GM23338 (cell line): ENCODE results near the gene ZNF394. TPM values are rescaled to one million over a fixed set of nuclear protein-coding genes. Genes with fewer than 3 reads are reported as not detected.

Source experiments
- ATAC-seq: fragments of 200-7000 bp; cut with Tn5 transposase; 3 replicates; pipeline ENCODE4 v1.9.1; 2020
- DNase-seq: peaks from one replicate; pipeline ENCODE4 v3.0.0-alpha.2; 2015; ENCODE audit warnings: low spot score
- H2AFZ ChIP-seq: fragments of 200-600 bp; sonication (generic); 2 replicates; pipeline ENCODE4 v1.8.0; 2016; ENCODE audit warnings: antibody characterized with exemption, mild to moderate bottlenecking, moderate library complexity
- H3F3A ChIP-seq: fragments of 200-600 bp; sonication (generic); replicated peaks from 2 replicates; pipeline ENCODE4 v1.8.0; 2017; ENCODE audit warnings: antibody characterized with exemption, mixed run types, low read depth
- H3K27ac ChIP-seq: fragments of 200-600 bp; sonication (generic); 2 replicates; pipeline ENCODE4 v1.6.1; 2016; ENCODE audit warnings: low read depth
- H3K27me3 ChIP-seq: fragments of 200-600 bp; sonication (generic); 2 replicates; pipeline ENCODE4 v1.8.0; 2016; ENCODE audit warnings: mild to moderate bottlenecking, mixed run types, moderate library complexity; ENCODE audit not compliant: insufficient read depth
- H3K36me3 ChIP-seq: fragments of 200-600 bp; sonication (generic); 2 replicates; pipeline ENCODE4 v1.8.0; 2016; ENCODE audit warnings: mild to moderate bottlenecking; ENCODE audit not compliant: insufficient read depth
- H3K4me1 ChIP-seq: fragments of 200-600 bp; sonication (generic); 2 replicates; pipeline ENCODE4 v1.8.0; 2016; ENCODE audit warnings: mild to moderate bottlenecking, moderate library complexity; ENCODE audit not compliant: insufficient read depth
- H3K4me2 ChIP-seq: fragments of 200-600 bp; sonication (generic); 2 replicates; pipeline ENCODE4 v1.7.1; 2017; ENCODE audit warnings: mixed run types
- H3K4me3 ChIP-seq: fragments of 200-600 bp; sonication (generic); 2 replicates; pipeline ENCODE4 v1.6.1; 2016; ENCODE audit warnings: mixed run types
- H3K79me2 ChIP-seq: fragments of 200-600 bp; sonication (generic); replicated peaks from 2 replicates; pipeline ENCODE4 v1.8.0; 2017; ENCODE audit warnings: mild to moderate bottlenecking; ENCODE audit not compliant: insufficient read depth
- H3K9me2 ChIP-seq: fragments of 200-600 bp; sonication (generic); 2 replicates; pipeline ENCODE4 v1.8.0; 2017; ENCODE audit not compliant: insufficient read depth
- H4K20me1 ChIP-seq: fragments of 200-600 bp; sonication (generic); replicated peaks from 2 replicates; pipeline ENCODE4 v1.8.0; 2017; ENCODE audit warnings: mild to moderate bottlenecking; ENCODE audit not compliant: insufficient read depth
- H3K27ac Mint-ChIP-seq: 2 replicates; pipeline ENCODE4 v1.8.0; 2020; ENCODE audit warnings: inconsistent platforms, mild to moderate bottlenecking, moderate library complexity, mixed read lengths
- H3K27me3 Mint-ChIP-seq: 3 replicates; pipeline ENCODE4 v1.8.0; 2022; ENCODE audit warnings: low read depth, mild to moderate bottlenecking, moderate library complexity, mixed read lengths, inconsistent platforms; ENCODE audit not compliant: insufficient read depth, poor library complexity
- H3K36me3 Mint-ChIP-seq: 3 replicates; pipeline ENCODE4 v1.8.0; 2021; ENCODE audit warnings: low read depth, mild to moderate bottlenecking, inconsistent platforms, moderate library complexity, mixed read lengths
- H3K4me1 Mint-ChIP-seq: 3 replicates; pipeline ENCODE4 v1.8.0; 2020; ENCODE audit warnings: mild to moderate bottlenecking, inconsistent platforms, mixed read lengths
- H3K4me3 Mint-ChIP-seq: 3 replicates; pipeline ENCODE4 v1.8.0; 2021; ENCODE audit warnings: moderate library complexity, mild to moderate bottlenecking, inconsistent platforms, mixed read lengths
- H3K9me3 Mint-ChIP-seq: 3 replicates; pipeline ENCODE4 v1.8.0; 2020; ENCODE audit warnings: moderate library complexity, mild to moderate bottlenecking, inconsistent platforms, mixed read lengths
- NANOG ChIP-seq: IDR thresholded peaks from 2 replicates; pipeline ENCODE4 v1.6.1; 2016; ENCODE audit warnings: antibody characterized with exemption, borderline replicate concordance
- POLR2AphosphoS5 ChIP-seq: IDR thresholded peaks from 2 replicates; pipeline ENCODE4 v1.6.1; 2016; ENCODE audit warnings: antibody characterized with exemption, low read depth
- STAT1 ChIP-seq: IDR thresholded peaks from one replicate; pipeline ENCODE4 v1.6.1; 2016; ENCODE audit warnings: antibody characterized with exemption; ENCODE audit not compliant: unreplicated experiment
- ZNF114 ChIP-seq: fragments of 250-450 bp; sonication (Bioruptor Pico); IDR thresholded peaks from 2 replicates; pipeline ENCODE4 v1.5.0; 2020; ENCODE audit warnings: mild to moderate bottlenecking, moderate library complexity
- ZNF331 ChIP-seq: fragments of 250-450 bp; sonication (Bioruptor Pico); IDR thresholded peaks from 2 replicates; pipeline ENCODE4 v1.5.0; 2020; ENCODE audit warnings: low read depth, mild to moderate bottlenecking, moderate library complexity
- polyA plus RNA-seq: library from polyadenylated mRNA; unstranded; fragments of >200 nt; fragmentation: Nextera tagmentation; extraction: Ambion mirVana; gene quantifications from 2 replicates; pipeline ENCODE4 v1.2.1, GENCODE V29; 2016
- total RNA-seq: library from RNA; depleted of rRNA; stranded (reverse); fragments of >200 nt; shearing (Covaris generic); gene quantifications from 2 replicates; pipeline ENCODE4 v1.2.3, GENCODE V29; 2014
- TF ChIP-seq, protein P1 (sequence below), 2 experiments: fragments of 200-600 bp in 1 of 2; sonication (generic) in 1 of 2; conservative IDR thresholded peaks; 2 replicates each; pipeline versions ENCODE4 v1.5.1 to v1.6.1; 2016 to 2017; ENCODE audit warnings: antibody characterized with exemption in 2 of 2, low read depth in 2 of 2, mild to moderate bottlenecking in 2 of 2, moderate library complexity in 1 of 2
- TF ChIP-seq, protein P2 (sequence below): fragments of 250-450 bp; sonication (Bioruptor Pico); IDR thresholded peaks from 2 replicates; pipeline ENCODE4 v1.5.0; 2020; ENCODE audit warnings: mild to moderate bottlenecking, moderate library complexity

Gene ZNF394
- total and polyA plus RNA-seq, 2 experiments from 2014 or later: 12.6 to 26.9 TPM

DNA sequence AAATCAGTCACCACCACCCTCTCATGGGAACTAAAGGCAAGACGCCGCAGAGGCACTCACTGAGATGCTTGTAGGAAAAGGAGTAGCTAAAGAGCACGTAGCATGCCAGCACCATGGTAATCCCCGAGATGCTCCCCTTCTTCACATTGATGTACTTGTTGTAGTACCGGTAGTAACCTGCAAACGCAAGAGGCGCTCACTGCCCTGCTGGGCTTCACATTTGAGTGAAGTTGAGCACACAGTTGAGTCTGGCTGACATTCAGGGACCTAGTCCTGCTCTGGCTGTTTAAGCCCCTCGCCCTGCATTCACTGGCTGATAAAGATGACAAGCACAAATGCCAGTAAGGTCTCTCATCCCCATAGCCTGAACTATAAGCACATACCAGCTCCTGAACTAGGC is 41.0 kb downstream of the ZNF394 start:
- Histone ChIP-seq H3K4me2 (no peak overlapping the region), H3K79me2 (peaks cover 63% of the 10 kb centered on the region), H2AFZ (no peak overlapping the region), H3K27ac (no peak overlapping the region), H3K4me3 (no peak overlapping the region), H3F3A (peaks cover 53% of the 10 kb centered on the region), H3K4me1 (no peaks in the 10 kb centered on the region), H3K9me2 (no peaks in the 10 kb centered on the region), H4K20me1 (peaks cover 42% of the 10 kb centered on the region), H3K36me3 (peaks cover 16% of the 10 kb centered on the region), H3K27me3 (no peaks in the 10 kb centered on the region)
- TF ChIP-seq POLR2AphosphoS5 (no peak), ZNF331 (CRISPR knock-in tag) (no peak)
- TF ChIP-seq, protein P1, sequence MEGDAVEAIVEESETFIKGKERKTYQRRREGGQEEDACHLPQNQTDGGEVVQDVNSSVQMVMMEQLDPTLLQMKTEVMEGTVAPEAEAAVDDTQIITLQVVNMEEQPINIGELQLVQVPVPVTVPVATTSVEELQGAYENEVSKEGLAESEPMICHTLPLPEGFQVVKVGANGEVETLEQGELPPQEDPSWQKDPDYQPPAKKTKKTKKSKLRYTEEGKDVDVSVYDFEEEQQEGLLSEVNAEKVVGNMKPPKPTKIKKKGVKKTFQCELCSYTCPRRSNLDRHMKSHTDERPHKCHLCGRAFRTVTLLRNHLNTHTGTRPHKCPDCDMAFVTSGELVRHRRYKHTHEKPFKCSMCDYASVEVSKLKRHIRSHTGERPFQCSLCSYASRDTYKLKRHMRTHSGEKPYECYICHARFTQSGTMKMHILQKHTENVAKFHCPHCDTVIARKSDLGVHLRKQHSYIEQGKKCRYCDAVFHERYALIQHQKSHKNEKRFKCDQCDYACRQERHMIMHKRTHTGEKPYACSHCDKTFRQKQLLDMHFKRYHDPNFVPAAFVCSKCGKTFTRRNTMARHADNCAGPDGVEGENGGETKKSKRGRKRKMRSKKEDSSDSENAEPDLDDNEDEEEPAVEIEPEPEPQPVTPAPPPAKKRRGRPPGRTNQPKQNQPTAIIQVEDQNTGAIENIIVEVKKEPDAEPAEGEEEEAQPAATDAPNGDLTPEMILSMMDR (conservative IDR thresholded peaks at IDR 0.05; ENCODE audit: low read depth in 2 of 2): peak; percentile 60 to 61
- Mint-ChIP-seq H3K9me3 (no peaks in the 10 kb centered on the region), H3K27ac (peak overlapping the region; percentile 72; the same call in 1 of the 2 replicates), H3K36me3 (peaks cover 92% of the 10 kb centered on the region), H3K4me1 (peaks cover 7% of the 10 kb centered on the region; the same call in 2 of the 3 replicates), H3K27me3 (peaks cover 23% of the 10 kb centered on the region), H3K4me3 (no peak overlapping the region)
- peak; percentile 78 for ATAC-seq
- peak; percentile 82 for DNase-seq

DNA sequence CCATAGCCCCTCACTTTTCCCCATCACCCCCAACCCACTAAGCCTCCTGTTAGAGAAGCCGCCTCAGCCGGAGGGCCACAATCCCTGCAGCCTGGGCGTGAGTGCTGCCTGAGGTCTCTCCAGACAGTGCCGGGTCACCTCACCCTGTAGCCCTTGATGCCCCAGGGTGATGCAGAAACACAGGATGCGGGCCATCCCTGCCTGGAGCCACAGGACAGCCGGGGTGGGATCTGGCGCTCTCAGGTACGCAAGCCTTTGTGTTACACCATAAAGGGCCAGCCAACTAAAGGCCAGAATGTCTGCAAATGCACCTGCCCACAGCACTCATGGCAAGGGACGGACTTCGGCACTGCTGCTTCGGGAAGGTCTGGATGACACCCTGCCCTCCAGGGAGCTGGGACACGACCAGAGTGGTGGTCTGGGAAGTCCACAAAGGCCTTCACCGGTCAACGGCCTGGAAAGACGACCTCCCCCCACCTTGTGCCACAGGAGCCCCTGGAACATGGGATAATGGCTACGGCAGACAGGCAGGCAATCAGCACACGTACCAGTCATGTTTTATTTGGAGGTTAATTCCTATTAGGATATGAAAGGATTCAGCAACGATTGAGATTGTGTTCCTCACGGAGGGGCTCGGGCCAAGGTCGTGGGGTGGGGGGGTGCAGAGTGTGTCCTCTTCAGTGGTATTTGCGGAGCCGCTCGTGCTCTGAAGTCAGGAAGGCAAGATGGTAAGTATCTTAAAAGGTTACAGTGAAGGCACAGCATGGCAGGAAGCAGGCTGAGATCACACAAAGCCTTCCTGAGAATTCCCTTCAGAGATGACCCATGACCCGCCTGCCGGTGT is 42.2 kb downstream of the ZNF394 start:
- TF ChIP-seq POLR2AphosphoS5: peak; percentile 71
- no peak for TF ChIP-seq ZNF114
- peaks cover 51% of the 10 kb centered on the region for H3K79me2 ChIP-seq
- no peak overlapping the region for H3K4me3 ChIP-seq
- DNase-seq (no peak), ATAC-seq (no peak)
- Mint-ChIP-seq H3K36me3 (peaks cover 93% of the 10 kb centered on the region), H3K9me3 (no peaks in the 10 kb centered on the region), H3K4me1 (0 out of 3 replicates have a peak, but pooled peaks cover 4% of the 10 kb centered on the region), H3K27ac (no peak overlapping the region), H3K27me3 (peaks cover 26% of the 10 kb centered on the region), H3K4me3 (no peak overlapping the region)
- 0 out of 2 replicates have a peak overlapping the region, but pooled peaks have one; percentile 19 for H3K27ac ChIP-seq
- peaks cover 33% of the 10 kb centered on the region for H4K20me1 ChIP-seq
- no peaks in the 10 kb centered on the region for H3K4me1 ChIP-seq
- H3K9me2 ChIP-seq: no peaks in the 10 kb centered on the region
- peaks cover 16% of the 10 kb centered on the region for H3K36me3 ChIP-seq
- H3F3A ChIP-seq: peaks cover 51% of the 10 kb centered on the region
- no peak overlapping the region for H3K4me2 ChIP-seq
- no peaks in the 10 kb centered on the region for H3K27me3 ChIP-seq
- H2AFZ ChIP-seq: no peak overlapping the region

DNA sequence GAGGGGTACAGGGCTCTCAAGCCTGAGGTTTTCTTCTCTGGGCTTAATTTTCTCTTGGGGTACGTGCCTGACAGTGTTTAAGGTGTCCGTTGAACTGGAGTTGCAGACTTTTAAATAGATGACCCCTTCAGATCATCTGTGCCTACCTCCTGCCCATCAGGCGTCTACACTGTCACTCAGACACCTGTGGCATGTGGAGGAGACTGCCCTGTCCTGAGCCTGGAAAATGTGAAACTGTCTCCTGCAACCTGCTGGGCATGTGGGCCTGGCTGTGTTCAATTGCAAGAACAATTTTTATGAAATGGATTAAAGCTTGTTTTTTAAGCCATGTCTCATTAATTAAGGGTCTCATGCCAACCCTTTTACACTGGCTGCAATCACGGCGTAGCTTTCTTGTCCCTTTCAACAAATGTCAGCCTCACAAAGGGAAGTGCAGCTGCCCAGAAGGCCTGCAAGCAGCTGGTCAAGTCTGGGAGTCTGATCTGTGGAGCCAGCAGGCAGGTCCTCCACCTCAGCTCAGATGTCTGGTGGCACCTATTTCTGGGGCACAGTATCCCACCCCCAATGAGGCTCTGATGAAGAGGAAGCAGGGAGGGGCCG is 42.9 kb downstream of the ZNF394 start:
- H3K9me2 ChIP-seq: no peaks in the 10 kb centered on the region
- peak overlapping the region; percentile 81; the same call in 1 of the 2 replicates for H3K27ac ChIP-seq
- no peak overlapping the region for H2AFZ ChIP-seq
- no peak overlapping the region for H3K4me3 ChIP-seq
- no peaks in the 10 kb centered on the region for H3K27me3 ChIP-seq
- no peak for DNase-seq
- Mint-ChIP-seq H3K36me3 (peaks cover 91% of the 10 kb centered on the region), H3K27me3 (peaks cover 26% of the 10 kb centered on the region), H3K4me1 (0 out of 3 replicates have a peak, but pooled peaks cover 4% of the 10 kb centered on the region), H3K4me3 (no peak overlapping the region; the same call in 2 of the 3 replicates), H3K27ac (no peak overlapping the region), H3K9me3 (no peaks in the 10 kb centered on the region)
- peaks cover 49% of the 10 kb centered on the region for H3F3A ChIP-seq
- H3K4me1 ChIP-seq: no peaks in the 10 kb centered on the region
- peaks cover 44% of the 10 kb centered on the region for H3K79me2 ChIP-seq
- H3K36me3 ChIP-seq: peaks cover 16% of the 10 kb centered on the region
- ATAC-seq: no peak
- H3K4me2 ChIP-seq: no peak overlapping the region
- H4K20me1 ChIP-seq: peaks cover 30% of the 10 kb centered on the region
- no peak for TF ChIP-seq STAT1
- TF ChIP-seq NANOG: no peak
- TF ChIP-seq ZNF114: no peak
- TF ChIP-seq, protein P2, sequence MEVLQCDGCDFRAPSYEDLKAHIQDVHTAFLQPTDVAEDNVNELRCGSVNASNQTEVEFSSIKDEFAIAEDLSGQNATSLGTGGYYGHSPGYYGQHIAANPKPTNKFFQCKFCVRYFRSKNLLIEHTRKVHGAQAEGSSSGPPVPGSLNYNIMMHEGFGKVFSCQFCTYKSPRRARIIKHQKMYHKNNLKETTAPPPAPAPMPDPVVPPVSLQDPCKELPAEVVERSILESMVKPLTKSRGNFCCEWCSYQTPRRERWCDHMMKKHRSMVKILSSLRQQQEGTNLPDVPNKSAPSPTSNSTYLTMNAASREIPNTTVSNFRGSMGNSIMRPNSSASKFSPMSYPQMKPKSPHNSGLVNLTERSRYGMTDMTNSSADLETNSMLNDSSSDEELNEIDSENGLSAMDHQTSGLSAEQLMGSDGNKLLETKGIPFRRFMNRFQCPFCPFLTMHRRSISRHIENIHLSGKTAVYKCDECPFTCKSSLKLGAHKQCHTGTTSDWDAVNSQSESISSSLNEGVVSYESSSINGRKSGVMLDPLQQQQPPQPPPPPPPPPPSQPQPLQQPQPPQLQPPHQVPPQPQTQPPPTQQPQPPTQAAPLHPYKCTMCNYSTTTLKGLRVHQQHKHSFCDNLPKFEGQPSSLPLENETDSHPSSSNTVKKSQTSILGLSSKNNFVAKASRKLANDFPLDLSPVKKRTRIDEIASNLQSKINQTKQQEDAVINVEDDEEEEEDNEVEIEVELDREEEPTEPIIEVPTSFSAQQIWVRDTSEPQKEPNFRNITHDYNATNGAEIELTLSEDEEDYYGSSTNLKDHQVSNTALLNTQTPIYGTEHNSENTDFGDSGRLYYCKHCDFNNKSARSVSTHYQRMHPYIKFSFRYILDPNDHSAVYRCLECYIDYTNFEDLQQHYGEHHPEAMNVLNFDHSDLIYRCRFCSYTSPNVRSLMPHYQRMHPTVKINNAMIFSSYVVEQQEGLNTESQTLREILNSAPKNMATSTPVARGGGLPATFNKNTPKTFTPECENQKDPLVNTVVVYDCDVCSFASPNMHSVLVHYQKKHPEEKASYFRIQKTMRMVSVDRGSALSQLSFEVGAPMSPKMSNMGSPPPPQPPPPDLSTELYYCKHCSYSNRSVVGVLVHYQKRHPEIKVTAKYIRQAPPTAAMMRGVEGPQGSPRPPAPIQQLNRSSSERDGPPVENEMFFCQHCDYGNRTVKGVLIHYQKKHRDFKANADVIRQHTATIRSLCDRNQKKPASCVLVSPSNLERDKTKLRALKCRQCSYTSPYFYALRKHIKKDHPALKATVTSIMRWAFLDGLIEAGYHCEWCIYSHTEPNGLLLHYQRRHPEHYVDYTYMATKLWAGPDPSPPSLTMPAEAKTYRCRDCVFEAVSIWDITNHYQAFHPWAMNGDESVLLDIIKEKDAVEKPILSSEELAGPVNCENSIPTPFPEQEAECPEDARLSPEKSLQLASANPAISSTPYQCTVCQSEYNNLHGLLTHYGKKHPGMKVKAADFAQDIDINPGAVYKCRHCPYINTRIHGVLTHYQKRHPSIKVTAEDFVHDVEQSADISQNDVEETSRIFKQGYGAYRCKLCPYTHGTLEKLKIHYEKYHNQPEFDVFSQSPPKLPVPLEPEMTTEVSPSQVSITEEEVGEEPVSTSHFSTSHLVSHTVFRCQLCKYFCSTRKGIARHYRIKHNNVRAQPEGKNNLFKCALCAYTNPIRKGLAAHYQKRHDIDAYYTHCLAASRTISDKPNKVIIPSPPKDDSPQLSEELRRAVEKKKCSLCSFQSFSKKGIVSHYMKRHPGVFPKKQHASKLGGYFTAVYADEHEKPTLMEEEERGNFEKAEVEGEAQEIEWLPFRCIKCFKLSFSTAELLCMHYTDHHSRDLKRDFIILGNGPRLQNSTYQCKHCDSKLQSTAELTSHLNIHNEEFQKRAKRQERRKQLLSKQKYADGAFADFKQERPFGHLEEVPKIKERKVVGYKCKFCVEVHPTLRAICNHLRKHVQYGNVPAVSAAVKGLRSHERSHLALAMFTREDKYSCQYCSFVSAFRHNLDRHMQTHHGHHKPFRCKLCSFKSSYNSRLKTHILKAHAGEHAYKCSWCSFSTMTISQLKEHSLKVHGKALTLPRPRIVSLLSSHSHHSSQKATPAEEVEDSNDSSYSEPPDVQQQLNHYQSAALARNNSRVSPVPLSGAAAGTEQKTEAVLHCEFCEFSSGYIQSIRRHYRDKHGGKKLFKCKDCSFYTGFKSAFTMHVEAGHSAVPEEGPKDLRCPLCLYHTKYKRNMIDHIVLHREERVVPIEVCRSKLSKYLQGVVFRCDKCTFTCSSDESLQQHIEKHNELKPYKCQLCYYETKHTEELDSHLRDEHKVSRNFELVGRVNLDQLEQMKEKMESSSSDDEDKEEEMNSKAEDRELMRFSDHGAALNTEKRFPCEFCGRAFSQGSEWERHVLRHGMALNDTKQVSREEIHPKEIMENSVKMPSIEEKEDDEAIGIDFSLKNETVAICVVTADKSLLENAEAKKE (CRISPR knock-in tag): no peak
